Suprapubic skin (tissue), 4 donors: ENCODE results near the gene SIK3. TPM values are rescaled to one million over a fixed set of nuclear protein-coding genes. Genes with fewer than 3 reads are reported as not detected.

ENCODE experiments used
- DNase-seq, 2 donors: peaks; one replicate each; pipeline ENCODE4 v3.0.0-alpha.2; 2019; ENCODE audit warnings: low spot score in 2 of 2
- H3K27ac ChIP-seq: fragments of 200-600 bp; sonication (generic); one replicate; pipeline ENCODE4 v1.5.1; 2019
- H3K27me3 ChIP-seq: fragments of 200-600 bp; sonication (generic); one replicate; pipeline ENCODE4 v1.5.1; 2019
- H3K36me3 ChIP-seq: fragments of 200-600 bp; sonication (generic); one replicate; pipeline ENCODE4 v1.5.1; 2019
- H3K4me1 ChIP-seq: fragments of 200-600 bp; sonication (generic); one replicate; pipeline ENCODE4 v1.5.1; 2019
- H3K4me3 ChIP-seq: fragments of 200-600 bp; sonication (generic); one replicate; pipeline ENCODE4 v1.5.1; 2019; ENCODE audit warnings: mild to moderate bottlenecking
- H3K9me3 ChIP-seq: fragments of 200-600 bp; sonication (generic); one replicate; pipeline ENCODE4 v1.5.1; 2019
- EP300 ChIP-seq: sonication (generic); formaldehyde crosslinking; IDR thresholded peaks from one replicate; pipeline ENCODE4 v1.6.1; 2017; ENCODE audit warnings: antibody characterized with exemption
- POLR2A ChIP-seq, 2 donors: fragments of 450-650 bp; IDR thresholded peaks; one replicate each; pipeline ENCODE4 v1.6.1; 2017; ENCODE audit warnings: antibody characterized with exemption in 2 of 2, mild to moderate bottlenecking in 2 of 2, moderate library complexity in 2 of 2
- POLR2AphosphoS5 ChIP-seq, 3 donors: sonication (generic); formaldehyde crosslinking; IDR thresholded peaks; one replicate each; pipeline ENCODE4 v1.6.1; 2017; ENCODE audit warnings: antibody characterized with exemption in 3 of 3
- WGBS: methylation state at CpG from one replicate; pipeline ENCODE4 v1.1.5; 2018; 5-methylcytosine and 5-hydroxymethylcytosine counted together
- total RNA-seq, 4 donors: library from RNA; depleted of rRNA; stranded (reverse); fragments of >200 nt; gene quantifications; one replicate each; pipeline ENCODE4 v1.1.0, GENCODE V29; 2016
- TF ChIP-seq, protein P1 (sequence below), 2 donors: fragments of 200-600 bp in 1 of 2; fragments of 450-650 bp in 1 of 2; sonication (generic) in 1 of 2; IDR thresholded peaks; one replicate each; pipeline ENCODE4 v1.5.1; 2016 to 2019; ENCODE audit warnings: antibody characterized with exemption in 2 of 2, mild to moderate bottlenecking in 1 of 2, moderate library complexity in 1 of 2

Gene SIK3
- total RNA-seq, 4 donors from 2014 or later, result 31.6 to 60.8 (median 37.5) TPM

DNA sequence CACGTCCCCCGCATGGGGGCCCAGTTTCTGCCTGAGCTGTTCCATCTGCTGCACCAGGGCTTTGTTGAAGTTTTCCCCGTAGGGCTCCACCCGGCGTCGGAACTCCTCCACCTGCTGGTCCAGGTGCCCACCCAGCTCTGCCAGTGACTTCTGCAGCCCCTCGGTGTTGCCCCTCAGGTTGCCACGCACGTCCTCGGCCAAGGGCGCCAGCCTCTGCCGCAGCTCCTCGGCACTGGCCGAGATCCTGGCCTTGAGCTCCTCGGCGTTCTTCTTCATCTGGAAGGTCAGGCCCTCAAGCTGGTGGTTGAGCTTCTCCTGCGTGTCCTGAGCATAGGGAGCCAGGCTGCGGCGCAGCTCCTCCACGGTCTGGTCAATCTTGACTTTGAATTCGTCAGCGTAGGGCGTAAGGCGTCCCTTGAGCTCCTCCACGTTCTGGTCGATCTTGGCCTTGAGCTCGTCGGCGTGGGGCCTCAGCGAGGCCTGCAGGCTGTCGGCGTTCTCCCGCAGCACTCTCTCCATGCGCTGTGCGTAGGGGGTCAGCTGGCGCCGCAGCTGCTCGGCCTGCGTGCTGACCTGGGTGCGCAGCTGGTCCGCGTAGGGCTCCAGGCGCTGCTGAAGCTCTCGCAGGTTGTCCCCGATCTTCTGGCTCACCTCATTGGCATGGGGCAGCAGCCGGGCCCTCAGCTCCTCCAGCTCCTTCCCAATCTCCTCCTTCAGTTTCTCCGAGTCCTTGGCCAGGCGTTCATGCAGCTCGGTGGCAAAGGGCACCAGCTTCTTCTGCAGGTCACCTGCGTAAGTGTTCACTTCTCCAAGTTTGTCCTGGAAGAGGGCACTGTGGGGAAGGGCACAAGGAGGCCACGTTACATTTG is 276.9 kb downstream of the SIK3 start:
- Histone ChIP-seq H3K27ac (no peak overlapping the region), H3K36me3 (no peaks in the 10 kb centered on the region), H3K9me3 (no peaks in the 10 kb centered on the region), H3K27me3 (no peaks in the 10 kb centered on the region), H3K4me1 (no peaks in the 10 kb centered on the region), H3K4me3 (no peak overlapping the region)
- TF ChIP-seq EP300 (no peak), POLR2AphosphoS5 (IDR thresholded peaks at IDR 0.05) (no peak), POLR2A (IDR thresholded peaks at IDR 0.05) (no peak)
- TF ChIP-seq, protein P1, sequence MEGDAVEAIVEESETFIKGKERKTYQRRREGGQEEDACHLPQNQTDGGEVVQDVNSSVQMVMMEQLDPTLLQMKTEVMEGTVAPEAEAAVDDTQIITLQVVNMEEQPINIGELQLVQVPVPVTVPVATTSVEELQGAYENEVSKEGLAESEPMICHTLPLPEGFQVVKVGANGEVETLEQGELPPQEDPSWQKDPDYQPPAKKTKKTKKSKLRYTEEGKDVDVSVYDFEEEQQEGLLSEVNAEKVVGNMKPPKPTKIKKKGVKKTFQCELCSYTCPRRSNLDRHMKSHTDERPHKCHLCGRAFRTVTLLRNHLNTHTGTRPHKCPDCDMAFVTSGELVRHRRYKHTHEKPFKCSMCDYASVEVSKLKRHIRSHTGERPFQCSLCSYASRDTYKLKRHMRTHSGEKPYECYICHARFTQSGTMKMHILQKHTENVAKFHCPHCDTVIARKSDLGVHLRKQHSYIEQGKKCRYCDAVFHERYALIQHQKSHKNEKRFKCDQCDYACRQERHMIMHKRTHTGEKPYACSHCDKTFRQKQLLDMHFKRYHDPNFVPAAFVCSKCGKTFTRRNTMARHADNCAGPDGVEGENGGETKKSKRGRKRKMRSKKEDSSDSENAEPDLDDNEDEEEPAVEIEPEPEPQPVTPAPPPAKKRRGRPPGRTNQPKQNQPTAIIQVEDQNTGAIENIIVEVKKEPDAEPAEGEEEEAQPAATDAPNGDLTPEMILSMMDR (IDR thresholded peaks at IDR 0.05), result no peak
- 95% methylated on average over 49 of the region's 51 CpGs for WGBS
- no peak for DNase-seq

DNA sequence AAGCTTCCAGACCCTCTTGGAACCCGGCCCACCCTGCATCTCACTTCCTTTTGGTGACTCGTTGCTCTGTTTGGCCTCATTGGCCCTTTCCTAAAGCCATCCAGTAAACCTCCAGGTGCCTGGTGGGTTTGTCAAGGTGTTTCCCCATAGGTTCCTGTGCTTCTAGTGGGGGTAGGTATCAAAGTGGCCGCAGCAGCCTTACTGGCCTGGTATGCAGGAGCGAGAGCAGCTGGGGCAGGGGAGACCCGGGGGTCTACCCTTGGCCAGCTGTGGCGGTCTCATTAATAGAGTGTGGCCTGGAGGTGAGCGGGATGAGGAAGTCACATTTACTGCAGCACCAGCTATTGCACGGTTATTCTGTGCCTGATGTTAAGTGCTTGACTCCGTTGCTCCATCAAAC is 279.2 kb downstream of the SIK3 start:
- Histone ChIP-seq H3K27me3 (no peaks in the 10 kb centered on the region), H3K36me3 (no peaks in the 10 kb centered on the region), H3K4me1 (no peaks in the 10 kb centered on the region), H3K4me3 (no peak overlapping the region), H3K9me3 (no peaks in the 10 kb centered on the region), H3K27ac (no peak overlapping the region)
- WGBS, result 92% methylated on average over 9 of the region's 9 CpGs
- no peak for TF ChIP-seq EP300
- TF ChIP-seq, protein P1 (IDR thresholded peaks at IDR 0.05), result no peak
- no peak for TF ChIP-seq POLR2A (IDR thresholded peaks at IDR 0.05)
- TF ChIP-seq POLR2AphosphoS5 (IDR thresholded peaks at IDR 0.05), result no peak
- DNase-seq, result peak in 1 of 2 donors; percentile 59

DNA sequence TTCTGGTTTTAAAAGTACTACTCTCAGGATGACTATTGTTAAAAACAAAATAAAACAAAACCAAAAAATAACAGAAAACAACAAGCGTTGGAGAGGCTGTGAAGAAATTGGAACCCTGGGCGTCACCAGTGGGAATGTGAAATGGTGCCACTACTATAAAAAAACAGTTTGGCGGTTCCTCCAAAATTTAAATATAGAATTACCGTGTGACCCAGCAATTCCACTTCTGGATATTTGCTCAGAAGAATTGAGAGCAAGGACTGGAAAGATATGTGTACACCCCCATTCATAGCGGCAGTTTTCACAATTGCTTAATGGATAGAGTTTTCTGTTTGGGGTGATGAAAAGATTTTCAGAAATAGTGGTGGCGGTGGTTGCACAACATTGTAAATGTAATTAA is 283.7 kb downstream of the SIK3 start:
- Histone ChIP-seq H3K27ac (no peak overlapping the region), H3K4me3 (no peak overlapping the region), H3K27me3 (no peaks in the 10 kb centered on the region), H3K36me3 (no peaks in the 10 kb centered on the region), H3K9me3 (no peaks in the 10 kb centered on the region), H3K4me1 (no peaks in the 10 kb centered on the region)
- TF ChIP-seq POLR2A (IDR thresholded peaks at IDR 0.05), result no peak
- no peak for TF ChIP-seq EP300
- 66% methylated on average over 6 of the region's 6 CpGs for WGBS
- DNase-seq, result no peak

DNA sequence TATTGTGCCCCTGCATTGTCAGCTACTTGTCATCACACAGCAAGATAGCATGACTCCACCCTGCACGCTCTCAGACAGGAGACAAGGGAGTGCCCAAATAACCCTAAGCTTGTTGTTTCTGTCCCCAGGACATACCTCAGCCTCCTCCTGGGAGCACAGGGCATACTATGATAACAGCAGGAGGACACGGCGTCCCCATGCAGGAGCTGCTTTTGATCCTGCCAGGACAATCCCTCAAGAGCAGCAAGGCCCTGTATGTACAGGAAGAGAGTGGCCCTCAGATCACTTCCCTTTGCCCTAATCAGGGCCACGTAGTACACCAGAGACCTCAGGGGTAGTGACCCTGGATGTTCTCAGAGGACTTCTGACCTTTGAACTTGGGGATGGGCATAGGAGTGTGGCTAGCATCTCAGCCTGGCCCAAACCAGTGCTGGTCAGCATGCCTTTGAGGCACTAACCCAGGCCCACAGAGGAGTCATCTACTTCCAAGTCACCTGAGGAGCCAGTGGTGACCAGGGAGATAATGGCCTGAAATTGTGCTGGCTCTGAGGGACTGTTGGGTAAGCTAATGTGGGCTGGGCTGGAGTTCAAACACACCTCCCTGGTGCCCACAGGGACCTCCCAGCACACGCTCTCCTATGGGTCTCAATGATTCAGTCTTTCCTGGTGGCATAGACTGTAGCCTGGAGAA is 284.3 kb downstream of the SIK3 start:
- no peak overlapping the region for H3K27ac ChIP-seq
- 94% methylated on average over 4 of the region's 5 CpGs for WGBS
- H3K4me1 ChIP-seq, result no peaks in the 10 kb centered on the region
- H3K27me3 ChIP-seq, result no peaks in the 10 kb centered on the region
- TF ChIP-seq, protein P1 (IDR thresholded peaks at IDR 0.05), result no peak
- TF ChIP-seq EP300 (no peak), POLR2AphosphoS5 (IDR thresholded peaks at IDR 0.05) (no peak), POLR2A (IDR thresholded peaks at IDR 0.05) (no peak)
- no peak overlapping the region for H3K4me3 ChIP-seq
- no peak for DNase-seq
- H3K9me3 ChIP-seq, result no peaks in the 10 kb centered on the region
- H3K36me3 ChIP-seq, result no peaks in the 10 kb centered on the region

DNA sequence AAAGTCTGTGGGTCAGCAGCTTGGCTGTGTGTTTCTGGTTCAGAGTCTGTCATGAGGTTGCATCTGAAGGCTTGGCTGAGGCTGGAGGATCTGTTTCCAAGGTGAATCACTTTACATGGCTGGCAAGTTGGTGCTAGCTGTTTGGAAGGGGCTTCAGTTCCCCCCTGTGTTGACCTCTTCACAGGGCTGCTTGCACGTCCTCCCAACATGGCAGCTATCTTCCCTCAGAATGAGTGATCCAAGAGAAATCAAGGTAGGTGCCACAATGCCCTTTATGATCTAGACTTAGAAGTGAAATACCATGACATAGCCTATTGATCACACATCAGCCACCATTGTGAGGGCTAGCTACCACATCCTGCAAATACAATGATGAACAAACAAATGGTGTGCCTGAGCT is 285.1 kb downstream of the SIK3 start:
- 73% methylated on average over 1 of the region's 1 CpG for WGBS
- Histone ChIP-seq H3K4me3 (no peak overlapping the region), H3K27ac (no peak overlapping the region), H3K4me1 (no peaks in the 10 kb centered on the region), H3K36me3 (no peaks in the 10 kb centered on the region), H3K9me3 (no peaks in the 10 kb centered on the region), H3K27me3 (no peaks in the 10 kb centered on the region)
- DNase-seq, result no peak
- TF ChIP-seq POLR2AphosphoS5 (IDR thresholded peaks at IDR 0.05) (no peak), POLR2A (IDR thresholded peaks at IDR 0.05) (no peak), EP300 (no peak)
- TF ChIP-seq, protein P1 (IDR thresholded peaks at IDR 0.05), result no peak
